ENCODE results near the gene COL6A2. TPM values are rescaled to one million over a fixed set of nuclear protein-coding genes. Genes with fewer than 3 reads are reported as not detected.
"Not testable (repeated sequence)": the region's sequence is repeated elsewhere in the genome, so short reads cannot be mapped to it uniquely, and the experiment has no call there.

Gene COL6A2
- polyA plus RNA-seq, 12 donors = 417 to 953 (median 482) TPM

DNA sequence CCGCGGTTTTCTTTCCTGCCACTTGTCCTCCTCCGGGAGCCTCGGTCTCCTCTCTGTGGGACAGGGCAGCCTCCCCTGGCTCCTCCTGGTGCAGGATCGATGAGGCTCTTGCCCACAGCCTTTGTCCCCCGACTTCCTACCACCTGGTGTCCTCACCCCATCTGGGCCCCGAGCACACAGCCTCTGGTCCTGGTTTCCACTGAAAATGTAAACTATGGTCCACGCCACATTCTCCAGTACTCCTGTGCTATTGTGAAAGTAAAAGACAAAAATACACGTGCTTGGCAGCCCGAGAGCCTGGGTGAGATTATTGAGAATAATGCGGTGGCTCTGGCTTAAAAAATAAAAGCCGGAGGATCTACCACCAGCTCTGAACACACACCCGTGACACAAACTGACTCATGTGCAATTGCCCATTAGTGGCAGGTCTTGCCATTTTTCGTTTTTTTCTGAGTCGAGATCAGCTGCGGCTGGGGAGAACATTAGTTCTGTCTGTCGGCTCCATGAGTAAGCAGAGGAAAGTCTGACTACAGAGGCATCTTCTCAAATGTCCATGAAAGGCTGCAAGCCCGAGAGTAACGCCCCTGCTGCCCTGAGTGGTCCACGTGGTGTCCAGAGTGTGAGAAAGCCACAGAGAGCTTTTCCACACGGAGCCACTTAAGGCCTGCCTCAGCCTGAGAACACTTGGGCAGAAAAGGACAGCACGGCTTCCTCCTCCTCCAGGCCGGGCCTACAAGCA, 5.7 kb upstream of the COL6A2 start:
- DNase-seq = peak; percentile 88

DNA sequence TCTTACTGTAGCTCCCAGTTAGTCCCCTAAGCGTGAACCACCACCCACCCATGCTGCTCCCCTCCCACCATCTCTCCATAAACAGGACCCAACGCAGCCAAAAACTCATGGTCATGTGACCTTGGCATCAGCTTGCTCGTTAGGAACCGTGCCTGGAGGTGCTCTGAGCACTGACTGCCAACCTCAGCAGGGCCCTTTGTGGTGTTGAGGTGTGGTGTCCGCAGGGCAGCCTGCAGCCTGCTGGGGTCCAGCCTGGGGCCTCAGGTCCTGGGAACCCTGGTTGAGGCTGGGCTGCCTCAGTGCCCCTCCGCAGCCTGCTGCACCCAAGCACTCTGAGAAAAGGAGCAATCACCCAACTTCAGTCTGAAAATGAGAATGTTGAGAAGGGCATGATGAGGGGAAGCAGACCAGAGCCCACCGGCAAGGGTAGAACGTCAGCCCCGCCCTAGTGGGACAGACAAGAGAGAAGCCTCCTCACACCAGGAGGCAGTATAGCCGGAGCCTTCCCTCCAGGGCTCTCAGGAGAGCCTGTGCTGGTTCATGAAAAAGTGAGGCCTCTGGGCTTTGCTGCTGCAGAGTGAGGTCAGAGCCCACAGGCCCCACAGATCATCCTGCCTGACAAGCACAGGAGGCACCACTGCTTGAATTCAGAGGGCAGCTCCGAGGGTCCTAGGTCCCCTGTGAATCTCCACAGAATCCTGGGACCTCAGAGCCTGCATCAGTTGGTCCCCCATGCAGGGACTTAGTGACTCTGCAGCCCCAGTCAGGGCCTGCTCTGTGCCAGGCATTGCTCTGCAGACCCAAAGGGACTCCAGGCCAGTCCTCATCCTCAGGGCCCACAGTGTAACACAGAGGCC, 4.9 kb upstream of the COL6A2 start:
- no peak for DNase-seq

DNA sequence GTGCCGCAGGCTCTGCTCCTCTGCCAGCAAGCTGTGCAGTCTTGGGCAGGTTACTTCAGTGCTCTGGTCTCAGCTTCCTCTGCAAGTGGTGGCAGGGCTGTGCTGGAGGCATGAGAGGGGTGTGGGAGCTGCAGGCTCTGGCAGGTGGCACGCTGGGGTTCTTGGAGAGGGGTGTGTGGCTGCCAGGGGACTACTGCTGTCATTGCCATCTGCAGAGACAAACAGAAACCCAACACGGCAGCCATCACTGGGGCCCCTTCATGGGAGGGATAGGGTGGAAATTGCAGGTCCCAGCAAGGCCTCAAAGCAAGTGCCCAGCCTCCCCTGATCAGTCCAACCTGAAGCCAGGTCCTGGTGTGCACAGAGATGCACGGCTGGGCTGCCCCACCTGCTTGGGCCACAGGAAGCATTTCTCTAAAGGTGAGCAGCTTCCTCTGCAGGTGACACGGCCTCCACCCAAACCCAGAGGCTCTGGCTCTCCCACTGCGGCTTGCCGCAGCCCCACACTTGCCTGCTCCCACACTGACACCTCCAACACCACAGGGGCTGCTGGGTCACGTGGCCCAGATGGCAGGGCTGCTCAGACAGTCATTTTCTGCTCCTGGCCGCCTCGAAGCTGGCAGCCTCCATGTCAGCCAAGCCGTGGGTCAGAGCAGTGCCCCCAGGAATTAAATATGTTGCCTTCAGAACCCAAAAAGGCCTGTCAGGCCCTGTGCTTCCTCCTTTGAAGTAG, 4.1 kb upstream of the COL6A2 start:
- no peak for DNase-seq

DNA sequence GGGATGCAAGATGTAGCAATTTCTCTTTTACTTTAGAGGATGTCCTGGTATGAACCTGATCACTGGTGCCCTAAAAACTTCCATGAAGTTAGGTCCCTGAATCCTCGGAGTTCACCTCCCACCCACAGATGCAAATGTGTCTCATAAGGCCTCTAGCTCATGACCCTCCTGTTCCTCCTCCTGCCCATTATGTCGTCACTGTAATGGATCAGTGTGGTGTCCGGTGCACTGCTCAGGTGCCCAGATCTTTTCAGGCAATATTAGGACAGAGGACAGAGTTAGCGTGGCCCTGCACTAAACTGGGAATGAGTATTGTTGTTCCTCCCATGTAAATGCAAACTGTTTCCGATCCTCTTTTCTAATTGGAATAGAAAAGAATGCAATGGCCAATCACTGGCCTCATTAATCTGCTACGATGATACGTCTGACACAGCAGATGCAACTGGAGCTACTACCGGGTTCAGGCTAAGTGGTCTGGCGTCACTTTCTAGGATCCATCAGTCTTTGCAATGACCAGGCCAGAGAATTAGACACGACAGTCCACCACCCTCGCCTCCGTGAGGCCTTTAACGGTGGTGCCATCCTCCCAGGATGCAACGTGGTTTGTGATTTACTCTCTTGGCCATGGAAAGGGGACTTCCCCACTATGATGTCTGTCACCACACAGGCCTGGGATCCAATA, 3.4 kb upstream of the COL6A2 start:
- no peak for DNase-seq

DNA sequence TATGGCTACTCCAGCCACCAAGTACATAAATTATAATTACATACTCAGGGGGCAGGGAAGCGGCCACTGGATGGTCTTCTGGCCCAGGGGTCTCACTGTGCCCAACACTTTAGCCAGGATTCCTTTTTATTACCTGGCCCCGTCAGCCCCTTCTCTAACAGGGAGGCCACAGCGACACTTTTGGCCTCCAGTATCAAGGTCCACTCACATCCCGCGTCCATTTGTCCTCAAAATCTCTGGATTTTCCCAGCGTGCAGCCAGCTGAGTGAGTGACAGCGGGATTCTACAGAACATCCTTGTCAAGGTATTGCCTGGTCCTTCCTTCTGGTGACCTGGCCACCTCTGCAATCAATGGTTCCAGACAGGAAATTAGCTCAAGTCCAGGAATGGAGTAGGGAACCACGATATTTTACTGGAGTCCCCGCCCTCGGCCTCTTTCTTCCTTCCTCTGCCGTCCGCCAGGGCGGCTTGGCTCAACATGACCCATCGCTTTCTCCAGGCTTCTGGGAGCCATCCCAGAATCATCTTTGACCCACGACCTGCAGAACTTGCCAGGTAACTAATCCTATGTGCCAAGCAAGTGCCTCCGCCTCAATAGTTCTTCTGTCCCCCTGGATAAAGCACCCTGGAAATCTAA, 2.7 kb upstream of the COL6A2 start:
- no peak for DNase-seq

DNA sequence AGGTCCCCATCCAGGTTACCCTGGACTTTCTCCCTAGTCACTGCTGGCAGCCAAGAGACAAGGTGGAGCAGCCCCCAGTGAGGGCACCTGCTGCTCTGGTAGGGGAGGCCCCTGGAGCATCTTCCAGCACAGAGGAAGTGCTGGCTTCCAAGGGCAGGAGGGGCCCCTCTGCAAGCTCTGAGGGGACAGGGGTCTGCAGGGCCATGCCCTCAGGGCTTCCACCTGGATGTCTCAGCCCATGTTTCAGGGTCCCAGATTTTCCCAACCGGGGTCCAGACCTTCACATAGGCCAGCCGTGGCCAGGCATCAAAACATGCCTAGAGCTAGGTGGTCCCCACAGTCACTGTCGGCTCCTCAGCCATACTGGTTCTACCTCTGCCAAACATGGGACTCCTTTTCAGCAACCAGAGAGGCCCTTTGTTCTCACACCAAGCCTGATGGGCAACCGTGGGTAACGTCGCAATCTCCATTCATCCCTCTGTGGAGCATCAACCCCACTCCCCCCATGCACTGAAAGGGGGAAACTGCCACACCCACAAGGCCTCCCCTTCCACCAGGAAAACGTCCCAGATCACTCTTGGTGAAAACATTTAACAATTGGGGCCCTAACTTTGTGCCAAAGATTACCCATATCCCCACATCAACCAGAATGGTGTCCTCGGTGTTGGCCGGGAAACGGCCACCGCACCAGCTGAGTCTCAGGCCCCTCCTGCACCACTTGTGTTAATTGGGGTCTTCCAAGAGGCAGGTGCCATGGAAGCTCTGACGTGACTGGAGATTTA, 1.9 kb upstream of the COL6A2 start:
- DNase-seq = no peak

DNA sequence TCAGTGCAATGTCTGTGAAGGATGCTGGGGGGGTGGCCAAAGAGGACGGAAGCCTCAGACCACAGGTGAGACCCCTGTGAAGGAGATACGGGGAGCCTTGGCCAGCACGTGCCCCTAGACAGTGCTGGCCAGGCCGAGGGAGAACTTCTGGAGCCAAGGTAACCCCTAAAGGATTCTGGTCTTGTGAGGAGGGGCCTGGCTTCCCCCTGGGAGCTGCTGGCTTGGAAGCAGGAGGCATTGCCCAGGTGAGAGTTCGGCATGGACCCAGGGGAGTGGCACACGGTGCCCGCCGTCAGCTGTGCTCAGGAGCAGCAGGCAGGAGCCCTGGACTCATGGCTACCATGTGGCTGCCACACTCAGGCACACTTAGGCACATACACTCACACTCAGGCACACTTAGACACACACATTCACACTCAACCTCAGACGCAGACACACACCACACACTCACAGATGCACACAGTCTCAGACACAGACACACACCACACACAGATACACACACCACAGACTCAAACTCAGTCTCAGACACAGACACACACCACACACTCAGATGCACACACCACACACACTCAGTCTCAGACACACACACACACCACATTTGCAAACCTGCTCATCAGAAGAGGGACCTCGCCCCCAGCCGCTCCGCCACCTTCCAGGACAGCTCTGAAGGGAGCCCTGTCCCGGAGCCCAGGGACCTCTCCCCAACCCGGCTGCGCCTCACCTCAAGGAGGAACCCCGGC, 1.1 kb upstream of the COL6A2 start:
- DNase-seq = no peak

DNA sequence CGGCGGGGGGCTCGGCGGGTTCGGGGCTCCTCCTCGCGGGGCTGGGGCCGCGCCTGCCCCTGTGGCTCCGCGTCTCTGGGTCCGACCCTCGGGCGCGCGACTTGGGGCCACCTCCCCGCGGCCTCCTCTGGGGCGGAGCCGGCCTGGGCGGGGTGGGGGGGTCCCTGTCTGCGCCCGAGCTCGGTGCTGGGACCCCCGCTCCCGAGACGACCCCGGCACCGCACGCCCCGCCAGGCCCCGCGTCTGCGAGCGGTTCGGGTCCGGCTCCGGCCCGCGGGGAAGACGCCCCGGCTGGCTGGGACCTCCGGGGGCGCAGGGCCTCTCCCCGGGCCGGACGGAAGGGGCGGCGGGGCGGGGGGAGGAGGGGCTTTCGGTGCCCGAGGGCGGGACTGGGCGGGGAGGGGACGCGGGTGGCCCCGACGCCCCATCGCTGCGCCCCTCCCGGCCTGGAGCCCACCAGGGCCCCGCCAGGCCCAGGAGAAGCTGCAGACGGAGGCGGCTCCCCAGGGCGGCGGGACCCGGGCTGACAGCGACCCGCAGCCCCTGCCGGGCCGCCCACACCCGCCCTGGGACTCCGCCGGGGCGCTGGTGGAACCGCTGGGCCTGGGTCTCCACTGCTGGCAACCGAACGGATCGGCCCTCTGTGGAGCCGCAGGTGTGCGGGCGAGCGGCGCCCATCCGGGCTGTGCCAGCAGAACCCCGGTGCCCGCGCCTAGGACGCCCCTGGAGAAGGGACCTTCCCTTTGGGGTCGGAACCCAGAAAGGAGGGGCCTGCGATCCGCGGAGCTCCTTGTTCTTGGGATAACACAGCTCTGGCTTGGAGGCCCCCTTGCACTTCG, 610 bp downstream of the COL6A2 start:
- no peak for DNase-seq

DNA sequence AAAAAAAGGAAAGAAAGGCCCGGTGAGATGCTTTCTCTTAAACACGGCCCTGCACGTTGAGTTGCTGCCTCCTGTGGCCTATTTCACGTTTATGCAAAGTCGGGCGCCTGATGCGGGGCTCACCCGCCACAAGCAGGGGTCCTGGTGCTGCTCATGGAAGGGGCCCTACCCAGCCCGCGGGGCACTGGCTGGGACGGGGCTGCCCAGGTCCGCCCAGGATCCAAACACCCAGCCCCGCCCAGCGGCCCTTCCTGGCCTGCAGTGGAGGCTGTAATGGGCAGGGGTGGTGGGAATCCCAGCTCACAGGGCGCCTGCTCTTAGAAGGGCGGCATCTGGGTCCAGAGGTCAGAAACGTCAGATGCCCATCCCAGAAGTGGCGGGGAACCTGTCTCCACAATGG, 1.6 kb downstream of the COL6A2 start:
- no peak for DNase-seq

DNA sequence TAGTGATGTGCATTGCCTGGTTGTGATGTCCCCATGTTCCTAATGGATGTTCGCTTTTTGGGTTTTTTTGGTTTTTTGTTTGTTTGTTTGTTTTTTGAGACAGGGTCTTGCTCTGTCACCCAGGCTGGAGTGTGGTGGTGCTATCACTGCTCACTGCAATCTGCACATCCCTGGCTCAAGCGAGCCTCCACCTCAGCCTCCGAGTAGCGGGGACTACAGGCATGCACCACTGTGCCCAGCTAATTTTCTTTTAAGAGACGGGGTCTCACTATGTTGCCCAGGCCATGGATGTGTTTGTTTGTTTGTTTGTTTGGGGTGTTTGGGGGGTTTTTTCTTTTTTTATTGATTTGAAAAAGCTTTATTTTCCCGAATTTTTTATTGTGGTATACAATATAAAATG, 2.1 kb downstream of the COL6A2 start:
- DNase-seq = no peak

DNA sequence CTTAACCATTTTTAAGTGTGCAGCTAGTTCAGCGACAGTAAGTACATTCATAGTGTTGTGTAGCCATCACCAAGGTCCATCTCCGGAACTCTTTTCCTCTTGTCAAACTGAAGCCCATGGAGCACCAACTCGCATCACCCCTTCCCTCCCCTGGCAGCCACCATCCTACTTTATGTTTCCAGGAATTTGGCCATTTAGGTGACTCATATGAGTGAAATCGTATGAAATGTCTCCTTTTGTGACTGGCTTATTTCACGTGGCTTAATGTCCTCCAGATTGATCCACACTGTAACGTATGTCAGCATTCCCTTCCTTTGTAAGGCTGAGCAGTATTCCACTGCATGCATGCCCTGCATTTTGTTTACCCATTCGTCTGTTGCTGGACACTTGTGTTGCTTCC, 2.5 kb downstream of the COL6A2 start:
- DNase-seq = no peak

DNA sequence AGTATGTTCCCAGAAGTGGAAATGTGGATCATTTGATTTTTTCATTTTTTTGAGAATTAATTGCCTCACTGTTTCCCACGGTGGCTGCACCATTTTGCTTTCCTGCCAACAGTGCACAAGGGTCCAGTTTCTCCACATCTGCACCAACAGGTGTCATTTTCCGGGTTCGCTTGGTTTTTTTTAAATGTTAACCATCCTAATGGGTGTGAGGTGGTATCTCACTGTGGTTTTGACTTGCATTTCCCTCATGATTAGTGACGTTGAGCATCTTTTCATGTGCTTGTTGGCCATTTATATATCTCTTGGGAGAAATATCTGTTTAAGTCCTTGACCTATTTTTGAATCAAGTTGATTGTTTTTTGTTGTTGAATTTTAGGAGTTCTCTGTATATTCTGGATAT, 3.0 kb downstream of the COL6A2 start:
- DNase-seq = no peak

DNA sequence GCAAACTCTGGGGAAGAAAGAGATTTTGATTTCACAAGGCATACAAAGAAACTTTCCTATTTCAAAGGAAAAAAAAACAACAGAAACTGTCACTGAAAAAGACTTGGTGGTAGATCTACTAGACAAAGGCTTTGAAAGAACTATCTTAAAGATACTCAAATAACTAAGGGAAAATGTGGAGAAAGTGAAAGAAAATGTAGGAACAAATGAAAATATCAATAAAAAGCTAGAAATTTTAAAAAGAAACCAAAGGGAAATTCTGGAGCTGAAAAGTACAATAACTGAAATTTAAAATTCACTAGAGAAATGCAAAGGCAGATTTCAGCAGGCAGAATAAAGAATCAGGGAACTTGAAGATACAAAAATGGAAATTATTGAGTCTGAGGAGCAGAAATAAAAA, 6.2 kb downstream of the COL6A2 start:
- DNase-seq = no peak

DNA sequence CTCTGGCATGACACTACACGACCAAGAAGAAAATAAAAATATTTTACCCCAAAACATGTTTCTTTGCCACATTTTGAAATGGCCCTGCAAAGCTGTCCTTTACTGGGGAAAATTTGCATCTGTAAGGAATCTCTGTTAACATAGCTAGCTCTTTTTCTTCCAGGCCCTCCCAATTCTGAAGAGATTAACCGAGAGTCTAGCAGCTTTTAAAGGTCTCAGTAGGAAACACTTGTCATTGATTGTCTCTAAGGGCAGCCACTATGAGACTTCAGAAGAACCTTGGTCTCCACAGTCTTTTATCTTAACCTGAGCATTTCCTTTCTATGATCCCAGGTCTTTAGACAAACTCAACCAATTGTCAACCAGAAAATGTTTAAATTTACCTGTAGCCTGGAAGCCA, 9.5 kb downstream of the COL6A2 start:
- not testable (repeated sequence) for DNase-seq

DNA sequence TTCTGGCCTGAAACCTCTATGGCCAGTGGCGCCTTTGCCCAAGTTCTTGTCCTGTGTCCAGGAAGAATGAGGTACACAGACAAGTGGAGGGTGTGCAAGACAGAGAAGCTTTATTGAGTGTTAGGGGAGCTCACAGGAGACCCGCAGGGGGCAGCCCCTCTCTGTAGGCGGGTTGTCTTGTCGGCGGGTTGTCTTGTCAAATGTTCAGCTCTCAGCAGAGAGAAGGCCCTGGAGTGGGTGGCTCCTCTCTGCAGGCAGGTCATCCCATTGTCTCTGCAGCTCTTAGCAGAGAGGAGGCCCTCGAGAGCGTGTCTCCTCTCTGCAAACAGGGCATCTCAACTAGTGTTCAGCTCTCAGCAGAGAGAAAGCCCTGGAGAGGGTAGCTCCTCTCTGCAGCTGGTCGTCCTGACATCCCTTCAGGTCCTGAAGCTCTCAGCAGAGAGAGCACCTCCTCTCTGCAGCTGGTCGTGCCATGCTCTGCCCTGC, 11.0 kb downstream of the COL6A2 start:
- DNase-seq = no peak

DNA sequence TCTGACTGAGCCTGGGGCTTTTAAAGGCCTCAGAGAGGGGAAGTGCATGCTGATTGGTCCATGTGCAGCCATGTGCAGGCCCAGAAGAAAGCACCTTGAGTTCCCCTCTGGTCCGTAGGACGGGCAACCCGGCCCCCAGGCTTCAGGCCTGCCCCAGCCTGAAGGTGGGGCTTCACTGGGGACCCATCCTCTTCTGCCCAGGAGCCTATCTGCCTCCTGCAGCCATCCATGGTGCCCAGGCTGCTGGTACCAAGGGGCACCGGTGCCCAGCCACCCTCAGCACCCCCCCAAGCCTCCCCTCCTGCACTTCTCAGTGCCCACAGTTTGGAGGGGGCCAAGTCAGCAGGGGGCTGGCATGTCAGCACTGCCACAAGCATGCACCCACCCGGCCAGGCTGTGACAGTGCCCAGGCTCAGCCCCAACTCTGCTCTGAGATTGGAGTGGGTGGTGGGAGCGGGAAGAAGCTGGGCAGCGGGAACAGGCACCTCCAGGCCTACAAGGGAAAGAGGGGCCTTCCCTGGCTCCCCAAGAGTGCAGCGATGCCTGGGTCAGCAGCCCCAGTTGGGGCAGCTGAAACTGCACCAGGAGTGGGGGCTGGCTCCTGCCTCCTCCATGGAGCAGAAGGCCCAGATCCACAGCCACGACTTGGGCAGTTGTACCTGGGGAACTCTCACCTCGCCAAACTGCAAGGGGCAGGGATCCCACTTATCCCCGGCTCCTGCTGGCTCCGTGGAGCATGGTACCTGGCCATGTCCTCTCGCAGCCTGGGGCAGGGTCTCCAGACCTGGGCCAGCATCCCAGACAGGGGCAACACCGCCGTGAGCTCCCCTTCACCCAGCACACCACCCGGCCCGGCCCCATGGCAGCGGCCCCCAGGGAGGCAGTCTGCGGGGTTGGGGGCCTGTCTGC, 11.7 kb downstream of the COL6A2 start:
- DNase-seq = no peak

DNA sequence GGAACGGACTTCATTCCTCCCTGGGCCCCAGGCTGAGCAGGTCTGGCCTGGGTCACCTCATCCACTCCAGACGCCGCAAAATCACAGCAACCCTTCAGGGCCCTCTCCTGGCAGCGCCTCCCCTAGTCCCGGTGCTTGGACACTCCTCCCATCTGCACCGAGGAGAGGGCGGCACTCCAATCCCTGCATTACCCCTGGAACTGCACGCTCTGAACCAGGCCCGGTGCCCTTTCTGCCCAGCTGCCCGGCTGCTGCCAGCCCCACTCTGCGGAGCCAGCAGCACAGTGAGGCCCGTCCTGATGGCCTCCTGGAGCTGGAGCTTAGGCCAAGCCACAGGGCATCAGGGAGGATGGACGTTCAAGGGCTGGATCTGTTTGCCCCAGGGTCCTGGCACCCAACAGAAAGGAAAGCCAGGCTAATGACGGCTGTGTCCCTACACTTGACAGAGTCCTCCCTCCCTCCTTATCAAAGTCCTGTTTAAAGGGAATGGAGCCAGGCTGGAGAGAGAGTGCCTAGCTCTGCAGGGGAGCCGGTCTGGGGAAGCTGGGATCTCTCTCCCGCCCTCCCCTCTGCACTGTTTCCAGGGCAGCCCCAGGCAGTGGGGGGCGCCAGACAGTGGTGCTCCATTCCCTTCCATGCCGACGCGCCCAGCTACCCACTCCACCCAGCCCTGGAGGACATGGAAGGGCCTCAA, 12.7 kb downstream of the COL6A2 start:
- no peak for DNase-seq

Data from muscle of arm (tissue), 12 donors.